ENCODE measurements around the gene ARL8B. TPM values are rescaled to one million over a fixed set of nuclear protein-coding genes. Genes with fewer than 3 reads are reported as not detected.

ARL8B gene
- total and polyA plus RNA-seq, 2 experiments from 2014 or later = 47.2 to 72.9 TPM

DNA sequence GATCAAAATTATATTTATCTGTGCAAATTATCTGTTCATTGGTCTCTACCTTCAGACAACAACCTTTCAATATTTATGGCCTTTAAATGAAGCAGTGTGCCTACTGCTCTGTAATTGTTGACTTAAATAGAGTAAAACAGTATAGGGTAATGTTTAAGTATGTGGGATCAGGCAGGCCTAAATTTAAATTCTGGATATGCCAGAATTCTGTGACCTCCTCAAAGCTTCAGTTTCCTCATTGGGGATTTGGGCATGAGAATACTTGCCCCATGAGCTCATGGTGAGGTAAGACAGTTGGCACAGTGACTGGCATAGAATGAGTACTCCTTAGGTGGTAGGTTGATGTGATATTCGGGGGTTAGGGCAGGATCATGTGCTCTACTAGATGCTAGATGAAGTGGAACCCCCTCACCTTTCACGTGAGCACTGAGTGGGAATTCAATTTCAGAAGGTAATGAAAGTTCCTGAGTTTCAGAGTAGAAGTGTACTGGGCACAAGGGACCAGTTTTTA lies 14.9 kb downstream of the ARL8B start:
- Histone ChIP-seq H3K27ac (peak overlapping the region; percentile 45), H3K79me2 (ENCODE audit: insufficient read depth) (peaks cover 100% of the 10 kb centered on the region), H3K4me3 (no peak overlapping the region), H3K9ac (no peak overlapping the region; the same call in 1 of the 2 replicates), H3K36me3 (ENCODE audit: low read depth) (no peaks in the 10 kb centered on the region), H3K9me2 (ENCODE audit: insufficient read depth) (no peaks in the 10 kb centered on the region), H2AFZ (no peak overlapping the region), H4K20me1 (ENCODE audit: insufficient read depth) (peaks cover 45% of the 10 kb centered on the region), H3K4me2 (ENCODE audit: unreplicated experiment) (peak overlapping the region; percentile 2), H3K27me3 (replicated peaks; ENCODE audit: insufficient read depth) (no peaks in the 10 kb centered on the region), H3K4me1 (ENCODE audit: insufficient read depth) (peaks cover 36% of the 10 kb centered on the region), H3F3A (ENCODE audit: insufficient read depth) (peaks cover 36% of the 10 kb centered on the region), H3K9me3 (ENCODE audit: low read depth) (no peaks in the 10 kb centered on the region)
- WGBS, 2 experiments (ENCODE audit: low coverage in 1 of 2, low lambda C conversion rate in 2 of 2, missing lambda C conversion rate in 2 of 2) = 80 to 82% methylated on average over 2 of the region's 2 CpGs
- DNase-seq = peak; percentile 46
- in situ Hi-C loops (cut with MboI) = no loop called here
- TF ChIP-seq EZH2phosphoT487 (IDR thresholded peaks at IDR 0.05; ENCODE audit: insufficient read depth, low read depth) (no peak), EZH2 (IDR thresholded peaks at IDR 0.05; ENCODE audit: insufficient read depth, poor library complexity, severe bottlenecking) (no peak)

DNA sequence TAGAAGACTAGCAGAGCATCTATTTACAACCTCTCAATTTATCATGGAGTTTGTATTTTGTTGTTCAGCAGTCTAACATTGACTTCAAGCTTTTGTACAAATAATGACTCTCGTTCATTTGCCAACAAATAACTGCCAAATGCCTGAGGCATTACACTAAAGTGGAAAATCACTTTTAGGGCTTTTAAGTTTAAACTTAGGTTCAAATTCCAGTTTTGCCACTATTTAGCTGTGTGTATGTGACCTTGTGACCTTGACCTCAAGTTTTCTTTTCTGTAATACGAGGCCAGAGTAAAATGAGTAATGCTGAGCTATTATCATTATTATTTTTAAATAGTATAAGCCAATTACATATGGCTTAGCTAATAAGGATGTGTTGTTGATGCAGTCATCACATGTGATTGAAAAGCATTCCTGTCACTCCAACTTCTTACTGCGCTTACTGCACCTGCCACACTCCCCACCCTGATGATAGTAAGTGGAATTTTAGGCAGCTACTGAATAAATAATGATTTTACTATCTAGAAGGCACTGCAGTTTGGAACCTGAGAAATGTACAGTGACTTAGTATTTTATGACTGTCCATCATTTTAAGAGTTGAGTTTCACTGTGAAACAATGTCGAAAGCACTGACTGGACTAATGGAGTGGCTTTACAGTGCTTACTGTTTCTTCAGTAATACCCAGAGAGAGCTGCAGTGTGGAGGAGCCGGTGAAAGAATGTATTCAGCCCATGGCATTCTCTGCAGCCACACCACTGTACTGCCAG lies 16.3 kb downstream of the ARL8B start:
- Histone ChIP-seq H3K4me1 (ENCODE audit: insufficient read depth) (peaks cover 36% of the 10 kb centered on the region), H3K9me3 (ENCODE audit: low read depth) (no peaks in the 10 kb centered on the region), H3K4me3 (no peak overlapping the region), H3K4me2 (ENCODE audit: unreplicated experiment) (peak overlapping the region; percentile 49), H4K20me1 (ENCODE audit: insufficient read depth) (peaks cover 44% of the 10 kb centered on the region), H2AFZ (no peak overlapping the region), H3K27ac (peak overlapping the region; percentile 45), H3K27me3 (replicated peaks; ENCODE audit: insufficient read depth) (no peaks in the 10 kb centered on the region), H3K79me2 (ENCODE audit: insufficient read depth) (peaks cover 100% of the 10 kb centered on the region), H3K9me2 (ENCODE audit: insufficient read depth) (no peaks in the 10 kb centered on the region), H3F3A (ENCODE audit: insufficient read depth) (peaks cover 36% of the 10 kb centered on the region), H3K9ac (no peak overlapping the region), H3K36me3 (ENCODE audit: low read depth) (no peaks in the 10 kb centered on the region)
- DNase-seq = peak; percentile 61
- in situ Hi-C loops (cut with MboI) = no loop called here
- TF ChIP-seq EZH2phosphoT487 (IDR thresholded peaks at IDR 0.05; ENCODE audit: insufficient read depth, low read depth) (no peak), EZH2 (IDR thresholded peaks at IDR 0.05; ENCODE audit: insufficient read depth, poor library complexity, severe bottlenecking) (no peak)
- 21 to 22% methylated on average over 5 of the region's 5 CpGs for WGBS, 2 experiments (ENCODE audit: low coverage in 1 of 2, low lambda C conversion rate in 2 of 2, missing lambda C conversion rate in 2 of 2)

- no peaks in the 10 kb centered on the region for H3K36me3 ChIP-seq (ENCODE audit: low read depth)
- H3K4me1 ChIP-seq (ENCODE audit: insufficient read depth) = peaks cover 36% of the 10 kb centered on the region
- no peak for TF ChIP-seq EZH2 (IDR thresholded peaks at IDR 0.05; ENCODE audit: insufficient read depth, poor library complexity, severe bottlenecking)
- no peak for TF ChIP-seq EZH2phosphoT487 (IDR thresholded peaks at IDR 0.05; ENCODE audit: insufficient read depth, low read depth)
- peak overlapping the region; percentile 6; the same call in 1 of the 2 replicates for H3K9ac ChIP-seq
- H4K20me1 ChIP-seq (ENCODE audit: insufficient read depth) = peaks cover 39% of the 10 kb centered on the region
- H3K9me3 ChIP-seq (ENCODE audit: low read depth) = no peaks in the 10 kb centered on the region
- in situ Hi-C loops (cut with MboI) = no loop called here
- DNase-seq = no peak
- peaks cover 36% of the 10 kb centered on the region for H3F3A ChIP-seq (ENCODE audit: insufficient read depth)
- H2AFZ ChIP-seq = no peak overlapping the region
- H3K79me2 ChIP-seq (ENCODE audit: insufficient read depth) = peaks cover 100% of the 10 kb centered on the region
- no peaks in the 10 kb centered on the region for H3K27me3 ChIP-seq (replicated peaks; ENCODE audit: insufficient read depth)
- WGBS, 2 experiments (ENCODE audit: low coverage in 1 of 2, low lambda C conversion rate in 2 of 2, missing lambda C conversion rate in 2 of 2) = 90 to 97% methylated on average over 4 of the region's 4 CpGs
- H3K4me2 ChIP-seq (ENCODE audit: unreplicated experiment) = no peak overlapping the region
- peak overlapping the region; percentile 30; the same call in 1 of the 2 replicates for H3K4me3 ChIP-seq
- H3K27ac ChIP-seq = peak overlapping the region; percentile 55
- H3K9me2 ChIP-seq (ENCODE audit: insufficient read depth) = no peaks in the 10 kb centered on the region
Measured at GRCh38 chr3:5140230-5140621, 18.1 kb downstream of the ARL8B start.

DNA sequence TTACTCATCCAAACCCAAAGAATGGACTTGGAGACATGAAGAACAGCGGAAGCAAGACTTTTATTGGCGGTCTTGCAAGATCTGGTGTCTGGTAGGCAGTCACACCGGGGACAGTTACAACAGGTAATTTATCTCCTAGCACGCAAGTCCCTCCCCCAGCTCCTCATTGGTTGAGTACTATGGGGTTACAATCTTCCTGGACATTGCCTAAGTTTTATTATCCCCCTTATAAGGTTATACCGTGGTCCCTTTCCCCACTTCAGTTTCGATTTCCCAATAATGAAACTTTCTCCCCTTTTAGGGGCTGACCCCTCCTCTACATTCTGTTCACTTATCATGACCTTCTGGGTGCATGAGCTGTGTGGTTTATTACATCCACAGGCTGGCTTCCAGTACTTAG lies 18.7 kb downstream of the ARL8B start:
- H4K20me1 ChIP-seq (ENCODE audit: insufficient read depth) = peaks cover 39% of the 10 kb centered on the region
- DNase-seq = no peak
- no peak overlapping the region for H3K9ac ChIP-seq
- no peak overlapping the region for H3K4me2 ChIP-seq (ENCODE audit: unreplicated experiment)
- in situ Hi-C loops (cut with MboI) = no loop called here
- peaks cover 36% of the 10 kb centered on the region for H3F3A ChIP-seq (ENCODE audit: insufficient read depth)
- peaks cover 36% of the 10 kb centered on the region for H3K4me1 ChIP-seq (ENCODE audit: insufficient read depth)
- H3K27ac ChIP-seq = no peak overlapping the region
- no peak overlapping the region for H3K4me3 ChIP-seq
- H2AFZ ChIP-seq = no peak overlapping the region
- H3K9me2 ChIP-seq (ENCODE audit: insufficient read depth) = no peaks in the 10 kb centered on the region
- WGBS, 2 experiments (ENCODE audit: low coverage in 1 of 2, low lambda C conversion rate in 2 of 2, missing lambda C conversion rate in 2 of 2) = 90 to 94% methylated on average over 6 of the region's 6 CpGs
- no peaks in the 10 kb centered on the region for H3K36me3 ChIP-seq (ENCODE audit: low read depth)
- TF ChIP-seq EZH2 (IDR thresholded peaks at IDR 0.05; ENCODE audit: insufficient read depth, poor library complexity, severe bottlenecking) (no peak), EZH2phosphoT487 (IDR thresholded peaks at IDR 0.05; ENCODE audit: insufficient read depth, low read depth) (no peak)
- H3K9me3 ChIP-seq (ENCODE audit: low read depth) = no peaks in the 10 kb centered on the region
- peaks cover 100% of the 10 kb centered on the region for H3K79me2 ChIP-seq (ENCODE audit: insufficient read depth)
- no peaks in the 10 kb centered on the region for H3K27me3 ChIP-seq (replicated peaks; ENCODE audit: insufficient read depth)
